Mesothelial cell of epicardium (in vitro differentiated cells): ENCODE results near the gene PISD. TPM values are rescaled to one million over a fixed set of nuclear protein-coding genes. Genes with fewer than 3 reads are reported as not detected.

Experiments
- DNase-seq, 2 experiments: peaks; one replicate each; pipeline ENCODE4 v3.0.0; 2021; ENCODE audit warnings: low spot score in 2 of 2; ENCODE audit not compliant: unreplicated experiment in 2 of 2
- H3K27ac Mint-ChIP-seq: 2 replicates; pipeline ENCODE4 v1.8.0; 2021; ENCODE audit warnings: mixed read lengths
- H3K27me3 Mint-ChIP-seq: 2 replicates; pipeline ENCODE4 v1.8.0; 2021; ENCODE audit warnings: low read depth, mixed read lengths
- H3K36me3 Mint-ChIP-seq: 2 replicates; pipeline ENCODE4 v1.8.0; 2021; ENCODE audit warnings: mixed read lengths
- H3K4me1 Mint-ChIP-seq: 2 replicates; pipeline ENCODE4 v1.8.0; 2021; ENCODE audit warnings: mixed read lengths
- H3K4me3 Mint-ChIP-seq: 2 replicates; pipeline ENCODE4 v1.8.0; 2021; ENCODE audit warnings: mild to moderate bottlenecking, moderate library complexity, mixed read lengths
- H3K9me3 Mint-ChIP-seq: 2 replicates; pipeline ENCODE4 v1.8.0; 2021; ENCODE audit warnings: mixed read lengths
- CTCF ChIP-seq: fragments of 200-600 bp; sonication (generic); IDR thresholded peaks from one replicate; pipeline ENCODE4 v1.5.0; 2021; ENCODE audit warnings: antibody characterized with exemption; ENCODE audit not compliant: unreplicated experiment
- total RNA-seq: library from RNA; stranded (reverse); gene quantifications from 3 replicates; pipeline ENCODE4 v1.2.1, GENCODE V29; 2021

Gene PISD
- total RNA-seq, 1 donor from 2014 or later, result 40.4 TPM

- no peak for DNase-seq
- Mint-ChIP-seq H3K27me3 (no peaks in the 10 kb centered on the region), H3K4me1 (peaks cover 17% of the 10 kb centered on the region), H3K4me3 (peak overlapping the region; percentile 85), H3K9me3 (no peaks in the 10 kb centered on the region), H3K36me3 (no peaks in the 10 kb centered on the region), H3K27ac (no peak overlapping the region)
- no peak for TF ChIP-seq CTCF
Observed at GRCh38 chr22:31629741-31630184, 32.3 kb downstream of the PISD start.

GRCh38 chr22:31628969-31629708, 32.9 kb downstream of the PISD start:
- peaks cover 19% of the 10 kb centered on the region for H3K4me1 Mint-ChIP-seq
- H3K9me3 Mint-ChIP-seq, result no peaks in the 10 kb centered on the region
- no peak overlapping the region for H3K27ac Mint-ChIP-seq
- TF ChIP-seq CTCF, result no peak
- H3K27me3 Mint-ChIP-seq, result no peaks in the 10 kb centered on the region
- H3K36me3 Mint-ChIP-seq, result no peaks in the 10 kb centered on the region
- no peak for DNase-seq
- H3K4me3 Mint-ChIP-seq, result peak overlapping the region; percentile 34

- peaks cover 18% of the 10 kb centered on the region for H3K4me1 Mint-ChIP-seq
- H3K36me3 Mint-ChIP-seq, result no peaks in the 10 kb centered on the region
- no peak for DNase-seq
- no peaks in the 10 kb centered on the region for H3K27me3 Mint-ChIP-seq
- no peak overlapping the region for H3K27ac Mint-ChIP-seq
- no peak overlapping the region for H3K4me3 Mint-ChIP-seq
- TF ChIP-seq CTCF, result no peak
- no peaks in the 10 kb centered on the region for H3K9me3 Mint-ChIP-seq
Observed at GRCh38 chr22:31628362-31628761, 33.7 kb downstream of the PISD start.

- no peak overlapping the region for H3K4me3 Mint-ChIP-seq
- H3K27me3 Mint-ChIP-seq, result no peaks in the 10 kb centered on the region
- peak overlapping the region; percentile 21 for H3K27ac Mint-ChIP-seq
- H3K4me1 Mint-ChIP-seq, result peaks cover 18% of the 10 kb centered on the region
- no peaks in the 10 kb centered on the region for H3K9me3 Mint-ChIP-seq
- no peak for DNase-seq
- no peak for TF ChIP-seq CTCF
- H3K36me3 Mint-ChIP-seq, result no peaks in the 10 kb centered on the region
Observed at GRCh38 chr22:31627223-31627731, 34.7 kb downstream of the PISD start.

GRCh38 chr22:31626427-31627150, 35.4 kb downstream of the PISD start:
- no peak for TF ChIP-seq CTCF
- Mint-ChIP-seq H3K4me1 (peaks cover 18% of the 10 kb centered on the region), H3K27ac (no peak overlapping the region), H3K9me3 (no peaks in the 10 kb centered on the region), H3K36me3 (no peaks in the 10 kb centered on the region), H3K4me3 (no peak overlapping the region), H3K27me3 (no peaks in the 10 kb centered on the region)
- DNase-seq, result no peak
